B cell (primary cell): Measurements from ENCODE around the gene GNG13. TPM values are rescaled to one million over a fixed set of nuclear protein-coding genes. Genes with fewer than 3 reads are reported as not detected.

Source experiments
- ATAC-seq: fragments of 200-7000 bp; cut with Tn5 transposase; one replicate; pipeline ENCODE4 v1.10.0; 2021; ENCODE audit warnings: low read depth, mild to moderate bottlenecking, moderate number of reproducible peaks, moderate library complexity
- CTCF ChIA-PET: fragments of 350-600 bp; sonication (Branson Sonifier 250); formaldehyde crosslinking; loops from one replicate; lab custom pipeline; 2021; ENCODE audit warnings: antibody characterized with exemption, inconsistent platforms; lab: Charles Lee
- POLR2A ChIA-PET: fragments of 350-600 bp; sonication (Branson Sonifier 250); formaldehyde crosslinking; loops from one replicate; lab custom pipeline; 2021; ENCODE audit warnings: antibody characterized with exemption; lab: Charles Lee
- DNase-seq: peaks from one replicate; pipeline ENCODE4 v3.0.0; 2013
- H2AFZ ChIP-seq: 2 replicates; pipeline ENCODE4 v1.6.1; 2012; ENCODE audit warnings: mild to moderate bottlenecking, low read depth, low read length; ENCODE audit not compliant: insufficient read depth, poor library complexity, severe bottlenecking
- H3K27ac ChIP-seq, 2 donors: 1 replicate in 1 of 2; 2 replicates in 1 of 2; pipeline ENCODE4 v1.5.1; 2012 to 2013; ENCODE audit warnings: low read length in 2 of 2, mild to moderate bottlenecking in 2 of 2, moderate library complexity in 1 of 2
- H3K27me3 ChIP-seq, 4 experiments: fragments of 200-600 bp in 1 of 4; sonication (generic) in 1 of 4; replicated peaks in 1 of 4; 1 replicate in 2 of 4; 2 replicates in 2 of 4; pipeline versions ENCODE4 v1.6.1 to v1.7.0; 2013 to 2016; ENCODE audit warnings: low read length in 3 of 4, mild to moderate bottlenecking in 2 of 4, mixed read lengths in 1 of 4, moderate library complexity in 1 of 4; ENCODE audit not compliant: insufficient read depth in 4 of 4, control insufficient read depth in 3 of 4; ENCODE audit errors: control extremely low read depth in 1 of 4
- H3K36me3 ChIP-seq, 2 experiments: replicated peaks in 1 of 2; 1 replicate in 1 of 2; 2 replicates in 1 of 2; pipeline versions ENCODE4 v1.6.1 to v1.7.1; 2013; ENCODE audit warnings: low read length in 1 of 2; ENCODE audit not compliant: insufficient read depth in 2 of 2, control insufficient read depth in 1 of 2; ENCODE audit errors: control extremely low read depth in 1 of 2, extremely low read depth in 1 of 2
- H3K4me1 ChIP-seq, 2 donors: fragments of 200-600 bp in 1 of 2; sonication (generic) in 1 of 2; 1 replicate in 1 of 2; 2 replicates in 1 of 2; pipeline versions ENCODE4 v1.5.1 to v1.6.1; 2013 to 2017; ENCODE audit warnings: low read length in 2 of 2; ENCODE audit not compliant: control insufficient read depth in 2 of 2, insufficient read depth in 2 of 2
- H3K4me2 ChIP-seq: replicated peaks from 2 replicates; pipeline ENCODE3; 2012; ENCODE audit warnings: mild to moderate bottlenecking, low read depth, low read length; ENCODE audit not compliant: poor library complexity, severe bottlenecking
- H3K4me3 ChIP-seq, 5 experiments: fragments of 200-600 bp in 1 of 5; sonication (generic) in 1 of 5; 1 replicate in 3 of 5; 2 replicates in 2 of 5; pipeline versions ENCODE4 v1.5.1 to v1.7.0; 2011 to 2016; ENCODE audit warnings: low read length in 4 of 5, mild to moderate bottlenecking in 4 of 5, low read depth in 2 of 5, control low read depth in 1 of 5, moderate library complexity in 1 of 5; ENCODE audit not compliant: insufficient read depth in 1 of 5; ENCODE audit errors: control extremely low read depth in 1 of 5, extremely low read depth in 1 of 5
- H3K79me2 ChIP-seq: fragments of 200-600 bp; sonication (generic); one replicate; pipeline ENCODE4 v1.6.0; 2016; ENCODE audit warnings: low read length; ENCODE audit not compliant: control insufficient read depth, insufficient read depth
- H3K9ac ChIP-seq: fragments of 200-600 bp; sonication (generic); 2 replicates; pipeline ENCODE4 v1.6.1; 2017; ENCODE audit warnings: mild to moderate bottlenecking, low read length, moderate library complexity
- H3K9me3 ChIP-seq, 3 donors: one replicate each; pipeline versions ENCODE4 v1.6.1 to v1.7.1; 2013; ENCODE audit warnings: low read length in 2 of 3; ENCODE audit not compliant: control insufficient read depth in 2 of 3, insufficient read depth in 1 of 3; ENCODE audit errors: control extremely low read depth in 1 of 3
- H4K20me1 ChIP-seq: 2 replicates; pipeline ENCODE4 v1.6.0; 2012; ENCODE audit warnings: mild to moderate bottlenecking, low read length; ENCODE audit not compliant: insufficient read depth, control insufficient read depth, poor library complexity, severe bottlenecking
- H3K27ac Mint-ChIP-seq: one replicate; pipeline ENCODE4 v1.8.0; 2021; ENCODE audit warnings: mixed read lengths
- H3K27me3 Mint-ChIP-seq: one replicate; pipeline ENCODE4 v1.8.0; 2021; ENCODE audit warnings: mixed read lengths
- H3K4me1 Mint-ChIP-seq: one replicate; pipeline ENCODE4 v1.8.0; 2021; ENCODE audit warnings: mixed read lengths
- H3K4me3 Mint-ChIP-seq: one replicate; pipeline ENCODE4 v1.8.0; 2021; ENCODE audit warnings: mixed read lengths
- H3K9me3 Mint-ChIP-seq: one replicate; pipeline ENCODE4 v1.8.0; 2022; ENCODE audit warnings: mixed read lengths; ENCODE audit not compliant: insufficient read depth
- EZH2 ChIP-seq: IDR thresholded peaks from 2 replicates; pipeline ENCODE4 v1.6.1; 2012; ENCODE audit warnings: borderline replicate concordance, low read depth, mild to moderate bottlenecking, moderate library complexity, low read length; ENCODE audit not compliant: insufficient read depth, poor library complexity, severe bottlenecking
- WGBS: methylation state at CpG from one replicate; pipeline ENCODE4 v1.1.5; 2013; ENCODE audit warnings: missing lambda C conversion rate; ENCODE audit not compliant: insufficient coverage; 5-methylcytosine and 5-hydroxymethylcytosine counted together
- intact Hi-C: fragments of 100-400 bp; cut with micrococcal nuclease; formaldehyde crosslinking; loops from one replicate; pipeline ENCODE4 v1.10.0; 2022
- polyA plus RNA-seq: library from polyadenylated mRNA; depleted of rRNA; stranded (reverse); fragments of >200 nt; gene quantifications from 2 replicates; pipeline ENCODE4 v1.2.3, GENCODE V29; 2012
- total RNA-seq, 2 donors: library from RNA; stranded (reverse); fragments of 120-200 nt in 1 of 2; gene quantifications; 1 replicate in 1 of 2; 2 replicates in 1 of 2; pipeline versions ENCODE4 v1.2.3 to v1.2.4, GENCODE V29; 2013 to 2022
- TF ChIP-seq, protein P1 (sequence below): fragments of 200-600 bp; IDR thresholded peaks from one replicate; pipeline ENCODE4 v1.8.0; 2022; ENCODE audit warnings: antibody characterized with exemption, mild to moderate bottlenecking

GNG13 gene
- total and polyA plus RNA-seq, 2 donors (not counting 1 experiment from before 2014, with no cell fraction given), result not detected

DNA sequence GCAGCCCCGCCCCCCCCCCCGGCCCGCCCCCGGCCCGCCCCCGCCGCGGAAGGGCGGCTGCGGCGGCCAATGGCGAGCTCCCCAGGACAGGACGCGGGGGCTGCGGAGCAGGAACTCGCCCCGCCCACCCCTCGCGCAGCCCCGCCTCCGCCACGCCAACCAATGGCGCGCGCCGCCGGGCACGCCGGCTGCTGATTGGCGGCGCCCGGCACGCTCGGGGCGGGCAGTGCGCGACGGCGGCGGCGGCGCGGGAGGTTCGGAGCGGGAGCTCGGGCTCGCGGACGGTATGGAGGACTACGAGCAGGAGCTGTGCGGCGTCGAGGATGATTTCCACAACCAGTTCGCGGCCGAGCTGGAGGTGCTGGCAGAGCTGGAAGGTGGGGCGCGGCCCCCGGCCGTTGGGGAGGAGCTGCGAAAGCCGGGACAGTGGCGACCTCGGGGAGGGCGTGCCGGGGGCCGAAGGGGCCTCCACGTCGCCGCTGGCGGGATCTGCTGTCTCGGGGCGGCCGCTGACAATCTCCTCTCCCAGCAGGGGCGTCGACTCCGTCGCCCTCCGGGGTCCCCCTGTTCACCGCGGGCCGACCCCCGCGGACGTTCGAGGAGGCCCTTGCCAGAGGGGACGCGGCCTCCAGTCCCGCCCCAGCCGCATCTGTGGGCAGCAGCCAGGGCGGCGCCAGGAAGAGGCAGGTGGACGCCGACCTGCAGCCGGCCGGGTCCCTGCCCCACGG, 12.0 kb downstream of the GNG13 start, which contains the start of gene CHTF18:
Gene CHTF18, plus strand, starts transcription at position 222 of the 728 bp plus-strand sequence. Its CDS starts 65 bp downstream, at position 287.
- under 1% methylated on average over 97 of the region's 97 CpGs for WGBS
- no peaks in the 10 kb centered on the region for H3K9me3 ChIP-seq
- TF ChIP-seq, protein P1, sequence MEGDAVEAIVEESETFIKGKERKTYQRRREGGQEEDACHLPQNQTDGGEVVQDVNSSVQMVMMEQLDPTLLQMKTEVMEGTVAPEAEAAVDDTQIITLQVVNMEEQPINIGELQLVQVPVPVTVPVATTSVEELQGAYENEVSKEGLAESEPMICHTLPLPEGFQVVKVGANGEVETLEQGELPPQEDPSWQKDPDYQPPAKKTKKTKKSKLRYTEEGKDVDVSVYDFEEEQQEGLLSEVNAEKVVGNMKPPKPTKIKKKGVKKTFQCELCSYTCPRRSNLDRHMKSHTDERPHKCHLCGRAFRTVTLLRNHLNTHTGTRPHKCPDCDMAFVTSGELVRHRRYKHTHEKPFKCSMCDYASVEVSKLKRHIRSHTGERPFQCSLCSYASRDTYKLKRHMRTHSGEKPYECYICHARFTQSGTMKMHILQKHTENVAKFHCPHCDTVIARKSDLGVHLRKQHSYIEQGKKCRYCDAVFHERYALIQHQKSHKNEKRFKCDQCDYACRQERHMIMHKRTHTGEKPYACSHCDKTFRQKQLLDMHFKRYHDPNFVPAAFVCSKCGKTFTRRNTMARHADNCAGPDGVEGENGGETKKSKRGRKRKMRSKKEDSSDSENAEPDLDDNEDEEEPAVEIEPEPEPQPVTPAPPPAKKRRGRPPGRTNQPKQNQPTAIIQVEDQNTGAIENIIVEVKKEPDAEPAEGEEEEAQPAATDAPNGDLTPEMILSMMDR, result no peak
- TF ChIP-seq EZH2, result no peak
- H4K20me1 ChIP-seq, result peaks cover 31% of the 10 kb centered on the region
- H3K4me3 ChIP-seq, result peak within 1 kb of the TSS; percentile 15 to 86 (median 81)
- H3K4me1 Mint-ChIP-seq, result peaks cover 7% of the 10 kb centered on the region
- intact Hi-C loops, result loop anchor here (1.0 kb wide), 3 partner anchors 19 to 61 kb away; partner anchors contain the start of gene HAGHL
- peak within 1 kb of the TSS; percentile 76 for H3K27ac Mint-ChIP-seq
- ChIA-PET CTCF (interaction anchor here (1.2 to 7.4 kb wide), 2 partner anchors 39 to 76 kb away, joined by 4 to 94 read pairs; partner anchors contain the start of gene METRN), POLR2A (interaction anchor here (0.5 to 1.1 kb wide), 2 partner anchors 48 to 257 kb away, joined by 3 read pairs; partner anchors contain the start of gene CIAO3)
- peak within 1 kb of the TSS in 1 of 2 donors; percentile 68 for H3K27ac ChIP-seq
- no peaks in the 10 kb centered on the region for H3K9me3 Mint-ChIP-seq
- H3K79me2 ChIP-seq, result peaks cover 11% of the 10 kb centered on the region
- peak within 1 kb of the TSS; percentile 100 for H3K4me2 ChIP-seq
- no peaks in the 10 kb centered on the region for H3K27me3 ChIP-seq
- no peaks in the 10 kb centered on the region for H3K27me3 Mint-ChIP-seq
- H3K4me3 Mint-ChIP-seq, result peak within 1 kb of the TSS; percentile 86
- peak within 1 kb of the TSS; percentile 92 for H3K9ac ChIP-seq
- ATAC-seq, result peak; percentile 97
- peaks cover 13 to 24% of the 10 kb centered on the region in 2 donors for H3K4me1 ChIP-seq
- peak within 1 kb of the TSS; percentile 94 for H2AFZ ChIP-seq
- H3K36me3 ChIP-seq, result peaks cover 0 to 8% of the 10 kb centered on the region in 2 experiments
- peak; percentile 94 for DNase-seq
